Measurements from ENCODE around the gene LACTBL1.

GRCh38 chr1:22920026-22920733 is 52.5 kb downstream of the LACTBL1 start:
- no peak for TF ChIP-seq CTCF (IDR thresholded peaks at IDR 0.05; ENCODE audit: low read depth, low read length, missing input control)
- TF ChIP-seq JUND (IDR thresholded peaks at IDR 0.05) = no peak
- TF ChIP-seq ATF3 (IDR thresholded peaks at IDR 0.05) = no peak
- no peak for TF ChIP-seq TAF1 (conservative IDR thresholded peaks at IDR 0.05)
- TF ChIP-seq MAX (IDR thresholded peaks at IDR 0.05) = no peak
- no peak for TF ChIP-seq YY1 (IDR thresholded peaks at IDR 0.05)
- no peak for TF ChIP-seq HNF4G (IDR thresholded peaks at IDR 0.05)
- no peak for TF ChIP-seq HNF4A (conservative IDR thresholded peaks at IDR 0.05)
- no peak for TF ChIP-seq EGR1 (IDR thresholded peaks at IDR 0.05; ENCODE audit: low read depth in 2 of 2)
- no peak for TF ChIP-seq GABPA (IDR thresholded peaks at IDR 0.05 in 1 of 2, conservative IDR thresholded peaks at IDR 0.05 in 1 of 2)
- TF ChIP-seq REST (IDR thresholded peaks at IDR 0.05) = no peak
